Stimulated activated CD8-positive, alpha-beta memory T cell treated with anti-CD3 and anti-CD28 coated beads, Interleukin-7, amount 100 ng/mL, for 48 hours (primary cell): Measurements from ENCODE around the gene GMDS.

Experiments used
- DNase-seq, 2 donors: peaks; one replicate each; pipeline ENCODE4 v3.0.0-alpha.2; 2020; ENCODE audit warnings: low read depth in 1 of 2; ENCODE audit errors: extremely low read depth in 1 of 2

The GMDS gene

GRCh38 chr6:2104524-2104880, 140.9 kb downstream of the GMDS start:
- no peak for DNase-seq

GRCh38 chr6:2103765-2104523, 141.5 kb downstream of the GMDS start:
- DNase-seq = no peak

GRCh38 chr6:2102966-2103365, 142.4 kb downstream of the GMDS start:
- no peak for DNase-seq

- DNase-seq = no peak
These were observed 143.0 kb downstream of the GMDS start for GRCh38 chr6:2102316-2102883.

GRCh38 chr6:2101213-2101612, 144.2 kb downstream of the GMDS start:
- DNase-seq = no peak

GRCh38 chr6:2099870-2100269, 145.5 kb downstream of the GMDS start:
- no peak for DNase-seq

GRCh38 chr6:2097464-2097863, 147.9 kb downstream of the GMDS start:
- DNase-seq = no peak

- no peak for DNase-seq
These were observed 150.8 kb downstream of the GMDS start for GRCh38 chr6:2094642-2095041.

- DNase-seq = no peak
These were observed 159.0 kb downstream of the GMDS start for GRCh38 chr6:2086326-2086965.

- DNase-seq = no peak
These were observed 159.7 kb downstream of the GMDS start for GRCh38 chr6:2085657-2086056.

GRCh38 chr6:2081155-2082138, 164.0 kb downstream of the GMDS start:
- peak in 1 of 2 donors; percentile 39 for DNase-seq

- DNase-seq = no peak
These were observed 166.5 kb downstream of the GMDS start for GRCh38 chr6:2078888-2079287.

- no peak for DNase-seq
These were observed 167.6 kb downstream of the GMDS start for GRCh38 chr6:2077826-2078225.

GRCh38 chr6:2073476-2073875, 171.9 kb downstream of the GMDS start:
- DNase-seq = no peak

GRCh38 chr6:2072453-2072852, 173.0 kb downstream of the GMDS start:
- no peak for DNase-seq

GRCh38 chr6:2063547-2063946, 181.9 kb downstream of the GMDS start:
- no peak for DNase-seq

- no peak for DNase-seq
These were observed 183.5 kb downstream of the GMDS start for GRCh38 chr6:2061880-2062279.

- no peak for DNase-seq
These were observed 189.5 kb downstream of the GMDS start for GRCh38 chr6:2055911-2056310.

- no peak for DNase-seq
These were observed 190.3 kb downstream of the GMDS start for GRCh38 chr6:2055143-2055542.

- no peak for DNase-seq
These were observed 190.8 kb downstream of the GMDS start for GRCh38 chr6:2054516-2055067.

- DNase-seq = no peak
These were observed 191.7 kb downstream of the GMDS start for GRCh38 chr6:2053691-2054090.
